Left forelimb (tissue), 1 donor: Measurements from ENCODE around the gene FMO1.
A peak's percentile ranks its signal among the peaks of the same experiment; 100 is the strongest.
"Not testable (repeated sequence)": the region's sequence is repeated elsewhere in the genome, so short reads cannot be mapped to it uniquely, and the experiment has no call there.

Experiments
- DNase-seq: peaks from one replicate; pipeline ENCODE4 v3.0.0-alpha.2; 2018; ENCODE audit warnings: low spot score

Gene FMO1, protein sequence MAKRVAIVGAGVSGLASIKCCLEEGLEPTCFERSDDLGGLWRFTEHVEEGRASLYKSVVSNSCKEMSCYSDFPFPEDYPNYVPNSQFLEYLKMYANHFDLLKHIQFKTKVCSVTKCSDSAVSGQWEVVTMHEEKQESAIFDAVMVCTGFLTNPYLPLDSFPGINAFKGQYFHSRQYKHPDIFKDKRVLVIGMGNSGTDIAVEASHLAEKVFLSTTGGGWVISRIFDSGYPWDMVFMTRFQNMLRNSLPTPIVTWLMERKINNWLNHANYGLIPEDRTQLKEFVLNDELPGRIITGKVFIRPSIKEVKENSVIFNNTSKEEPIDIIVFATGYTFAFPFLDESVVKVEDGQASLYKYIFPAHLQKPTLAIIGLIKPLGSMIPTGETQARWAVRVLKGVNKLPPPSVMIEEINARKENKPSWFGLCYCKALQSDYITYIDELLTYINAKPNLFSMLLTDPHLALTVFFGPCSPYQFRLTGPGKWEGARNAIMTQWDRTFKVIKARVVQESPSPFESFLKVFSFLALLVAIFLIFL

DNA sequence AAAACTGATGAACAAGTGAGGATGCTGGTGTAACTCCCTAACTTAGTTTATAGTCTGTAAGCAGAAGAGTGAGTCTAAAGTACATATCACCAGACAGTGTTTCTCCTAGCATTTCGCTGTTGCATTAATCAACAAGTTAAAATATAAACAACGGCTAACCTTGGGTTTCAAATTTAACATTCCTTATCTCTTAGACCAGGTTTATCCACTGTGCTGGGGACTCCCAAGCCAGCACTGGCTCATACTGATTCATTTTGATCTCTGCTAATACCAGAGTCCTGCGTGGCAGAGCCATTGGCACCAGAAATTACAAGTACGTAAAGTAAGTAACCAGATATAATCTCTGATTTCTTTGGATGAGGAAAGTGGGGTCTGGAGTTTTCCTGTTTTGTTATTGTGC lies at the start of gene FMO1:
Gene FMO1, plus strand, starts transcription at position 193 of the 400 bp plus-strand sequence. CDS start 9,594 bp downstream, outside the sequence.
- no peak for DNase-seq

DNA sequence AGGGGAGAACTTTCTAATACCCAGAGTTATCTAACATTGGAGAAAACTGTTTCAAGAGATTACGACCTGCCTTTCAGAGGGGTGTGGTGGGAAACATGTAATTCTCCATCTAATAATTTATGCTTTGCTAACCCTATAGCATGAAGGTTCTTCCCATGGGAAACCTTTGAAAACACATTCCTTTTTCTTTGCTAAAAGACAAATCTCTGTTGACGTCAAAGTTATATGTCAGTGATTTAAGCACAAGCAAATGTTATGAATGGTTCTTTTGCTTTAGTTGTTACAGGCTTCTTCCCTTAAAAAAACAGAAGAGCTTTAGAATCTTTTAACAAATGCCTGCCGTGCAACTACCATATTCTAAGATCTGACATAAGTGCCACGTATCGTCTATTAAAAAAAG lies 44.0 kb upstream of the FMO1 start:
- DNase-seq, result no peak

DNA sequence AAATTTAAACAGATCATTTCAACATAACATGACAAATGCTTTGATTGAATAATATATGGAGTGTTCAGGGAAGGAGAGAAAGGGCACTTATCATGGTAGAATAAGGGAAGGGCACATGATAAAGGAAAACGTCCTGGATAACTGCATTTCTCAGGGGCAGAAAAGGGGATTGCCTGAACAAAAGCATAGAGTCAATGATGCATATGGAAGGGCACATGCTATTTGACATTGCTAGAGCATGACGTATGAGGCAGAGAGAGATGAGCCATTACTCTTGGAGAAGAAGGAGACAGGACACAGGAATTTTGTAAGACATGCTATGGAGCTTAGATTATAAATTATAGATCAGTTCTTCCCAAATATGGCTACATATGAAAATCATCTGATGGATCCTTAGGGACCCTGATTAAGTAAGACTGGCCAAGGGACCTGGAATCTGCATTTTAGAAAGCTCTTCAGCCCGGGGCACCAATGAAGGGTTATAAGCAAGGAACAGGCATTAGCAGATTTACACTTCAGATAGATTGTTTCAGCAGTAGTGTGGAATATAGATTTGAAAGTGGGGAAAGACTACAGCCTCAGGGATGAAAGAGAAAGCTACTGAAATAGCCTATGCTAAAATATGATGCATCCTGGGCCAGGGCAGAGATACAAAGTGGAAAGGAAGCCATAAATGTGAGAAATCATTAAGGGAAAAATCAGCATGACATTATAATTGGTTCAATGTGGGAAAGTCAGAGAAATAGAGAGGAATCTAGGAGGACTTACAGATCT lies 41.9 kb upstream of the FMO1 start:
- DNase-seq, result no peak

DNA sequence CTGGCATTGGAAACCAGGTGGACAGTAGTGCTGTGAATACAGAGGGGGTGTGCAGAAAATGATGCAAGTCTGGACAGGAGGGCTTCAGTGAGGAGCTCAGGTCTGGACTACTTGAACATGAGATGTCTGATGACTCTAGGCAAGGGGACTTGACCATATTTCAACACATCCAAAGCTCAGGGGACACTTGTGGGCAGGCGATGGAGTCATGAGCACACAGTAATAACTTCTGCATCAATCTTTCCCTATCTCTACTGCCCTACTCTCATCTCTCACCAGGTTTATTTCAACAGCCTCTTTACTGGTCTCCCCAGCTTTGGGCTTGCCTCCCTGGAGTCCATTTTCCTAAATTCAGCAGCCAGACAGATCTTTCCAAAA lies 41.3 kb upstream of the FMO1 start:
- no peak for DNase-seq

DNA sequence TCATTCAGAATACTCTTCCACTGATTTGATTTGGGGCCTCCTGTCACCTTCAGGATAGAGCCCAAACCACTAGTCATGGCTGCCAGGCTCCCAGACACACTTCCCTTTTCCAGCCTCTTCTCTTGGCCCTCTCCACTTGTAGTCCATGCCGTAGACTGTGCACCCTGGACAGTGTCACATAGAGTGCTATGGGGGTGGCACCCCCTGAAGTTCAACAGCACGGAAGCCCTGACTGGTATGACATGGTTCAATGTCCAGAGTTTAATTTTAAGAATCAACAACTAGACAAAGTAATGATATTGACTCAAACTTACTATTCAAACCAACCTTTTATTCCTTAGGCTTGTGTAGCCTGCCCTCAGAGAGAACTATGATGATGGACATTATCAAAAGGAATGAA lies 40.9 kb upstream of the FMO1 start:
- no peak for DNase-seq

DNA sequence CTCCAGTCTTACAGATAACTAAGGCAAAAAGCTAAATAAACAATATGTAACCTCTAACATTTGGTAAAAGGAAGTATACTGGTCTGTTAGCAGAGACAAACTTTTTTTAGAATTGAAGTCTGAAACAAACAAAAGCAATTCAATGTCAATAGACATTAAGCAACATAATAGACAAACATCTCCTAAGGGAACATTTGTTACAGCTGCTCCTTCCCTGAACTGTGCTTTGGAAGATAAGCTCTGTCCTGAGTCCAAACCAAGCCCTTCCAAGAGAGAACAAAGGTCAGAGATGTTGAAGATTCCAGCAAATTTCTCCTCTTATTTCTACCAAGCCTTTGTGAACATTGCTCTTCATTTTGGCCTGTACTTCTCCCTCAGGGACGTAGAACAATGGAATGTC lies 37.9 kb upstream of the FMO1 start:
- no peak for DNase-seq

DNA sequence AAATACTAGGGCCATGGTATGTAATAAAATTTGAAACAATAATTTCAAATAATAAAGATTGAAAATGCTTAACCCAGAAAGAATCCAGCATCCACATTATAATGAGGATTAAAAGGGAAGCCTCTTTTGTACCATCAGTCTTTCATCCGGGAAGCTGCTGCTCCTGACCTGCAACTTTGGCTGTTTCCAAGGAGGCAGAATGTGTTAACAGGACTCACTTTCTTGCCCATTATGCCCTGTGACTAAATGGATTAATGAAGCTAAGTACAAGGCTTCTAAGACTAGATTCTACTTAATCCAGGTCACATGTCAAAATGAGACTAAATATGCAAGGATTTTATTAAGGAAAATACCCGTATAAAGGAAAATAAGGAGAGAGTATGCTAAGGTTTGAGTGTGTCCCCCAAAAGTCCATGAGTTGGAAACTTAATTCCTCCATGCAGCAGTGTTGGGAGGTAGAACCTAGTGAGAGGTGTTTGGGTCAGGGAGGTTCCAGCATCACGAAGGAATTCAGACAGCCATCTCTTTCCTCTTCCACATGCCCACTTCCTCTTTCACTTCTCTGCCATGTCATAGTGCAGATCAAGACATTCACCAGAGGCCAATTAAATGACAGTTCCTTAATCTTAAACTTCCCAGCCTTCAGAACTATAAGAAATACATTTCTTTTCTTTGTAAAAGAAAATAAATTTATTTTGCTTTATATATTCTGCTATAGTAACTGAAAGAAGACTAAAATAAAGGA lies 35.5 kb upstream of the FMO1 start:
- DNase-seq, result no peak

DNA sequence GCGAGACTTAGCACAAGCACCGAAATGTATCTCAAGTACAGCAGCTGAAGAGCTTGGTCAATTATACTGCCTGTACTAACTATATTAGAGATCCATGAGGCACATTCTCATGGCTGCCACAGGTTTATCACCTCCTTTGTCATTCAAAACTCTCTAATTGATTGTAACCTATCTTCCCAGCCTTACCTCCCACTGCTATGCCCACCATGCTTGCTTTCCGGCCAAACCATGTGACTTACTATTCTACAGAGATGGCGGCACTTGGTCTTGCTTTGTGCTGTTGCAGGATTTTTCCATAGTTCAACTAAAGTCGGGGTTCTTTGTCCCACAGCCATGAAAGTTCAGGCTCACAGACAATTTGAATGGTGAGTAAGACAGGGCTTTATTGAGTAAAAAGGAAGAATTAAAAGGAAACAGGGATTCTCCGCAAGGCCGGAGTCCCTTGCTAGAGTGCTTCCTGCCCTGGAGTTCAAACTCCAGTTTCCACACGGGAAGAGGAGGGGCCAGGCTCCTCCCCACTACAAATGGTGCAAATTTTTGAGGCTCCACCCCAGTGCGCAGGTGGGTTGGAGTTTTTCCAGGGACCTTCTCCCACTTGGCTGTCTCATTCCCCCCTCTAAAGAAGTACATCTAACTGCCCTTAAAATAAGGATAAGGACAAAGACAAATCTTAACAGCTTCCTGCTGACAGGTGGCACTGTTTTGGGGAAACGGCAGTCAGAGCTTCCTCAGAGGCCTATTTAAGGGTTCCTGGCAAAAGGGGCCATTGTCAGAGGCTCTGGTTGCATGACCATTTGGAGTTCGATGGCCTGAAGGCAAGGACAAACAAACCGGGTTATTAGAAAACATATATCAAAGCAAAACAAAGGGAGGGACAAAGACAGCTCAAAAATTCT lies 34.5 kb upstream of the FMO1 start:
- no peak for DNase-seq

DNA sequence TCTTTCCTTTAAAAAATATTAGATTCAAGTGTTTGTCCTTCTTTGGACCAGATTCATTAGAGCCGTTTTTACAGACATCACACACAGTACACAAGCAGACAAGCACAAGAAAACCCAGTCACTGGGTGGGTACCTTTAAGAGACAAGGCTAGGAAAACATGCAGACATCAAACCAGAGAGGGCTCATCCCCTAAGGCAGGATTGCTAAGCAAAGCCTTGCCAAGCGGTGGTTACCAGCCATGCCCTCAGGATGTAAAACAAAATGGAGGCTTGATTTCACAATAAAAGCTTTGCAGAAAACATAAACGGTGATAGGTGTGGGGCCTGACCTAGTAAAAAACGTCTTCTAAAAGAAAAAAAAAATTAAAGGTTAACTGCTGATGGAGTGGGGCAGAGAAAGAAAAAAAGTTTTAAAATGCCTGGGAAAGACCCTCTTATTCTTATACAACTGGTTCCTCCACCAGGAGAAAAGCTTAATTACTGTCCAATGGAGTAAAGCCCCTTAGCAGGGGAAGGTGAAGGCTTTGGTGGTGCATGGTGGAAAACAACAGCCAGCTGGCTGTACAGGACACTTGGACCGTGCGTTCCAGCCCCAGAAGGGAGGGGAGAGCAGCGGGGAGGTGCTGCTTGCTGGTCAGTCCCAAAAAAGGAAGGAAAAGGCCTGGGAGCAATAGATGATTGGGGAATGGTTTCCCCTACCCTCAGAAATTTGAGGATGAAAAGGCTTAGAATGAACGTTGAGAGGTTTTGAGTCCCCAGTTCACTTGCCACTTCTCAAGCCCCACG lies 30.4 kb upstream of the FMO1 start:
- no peak for DNase-seq

DNA sequence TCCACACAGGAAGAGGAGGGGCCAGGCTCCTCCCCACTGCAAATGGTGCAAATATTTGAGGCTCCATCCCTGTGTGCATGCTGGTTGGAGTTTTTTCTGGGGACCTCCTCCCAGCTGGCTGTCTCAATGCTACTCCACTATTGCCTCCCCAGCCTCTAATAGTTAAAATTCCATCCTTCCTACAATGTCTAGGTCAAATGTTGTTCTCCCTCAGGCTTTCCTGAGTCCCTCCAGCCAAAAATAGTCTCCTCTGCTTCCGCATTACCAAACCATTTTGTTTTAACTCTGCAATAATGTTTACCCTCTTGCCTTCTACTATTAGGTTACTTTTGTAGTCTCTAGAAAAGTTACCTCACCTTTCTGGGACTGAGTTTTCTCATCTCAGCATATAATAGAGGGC lies 29.6 kb upstream of the FMO1 start:
- no peak for DNase-seq

DNA sequence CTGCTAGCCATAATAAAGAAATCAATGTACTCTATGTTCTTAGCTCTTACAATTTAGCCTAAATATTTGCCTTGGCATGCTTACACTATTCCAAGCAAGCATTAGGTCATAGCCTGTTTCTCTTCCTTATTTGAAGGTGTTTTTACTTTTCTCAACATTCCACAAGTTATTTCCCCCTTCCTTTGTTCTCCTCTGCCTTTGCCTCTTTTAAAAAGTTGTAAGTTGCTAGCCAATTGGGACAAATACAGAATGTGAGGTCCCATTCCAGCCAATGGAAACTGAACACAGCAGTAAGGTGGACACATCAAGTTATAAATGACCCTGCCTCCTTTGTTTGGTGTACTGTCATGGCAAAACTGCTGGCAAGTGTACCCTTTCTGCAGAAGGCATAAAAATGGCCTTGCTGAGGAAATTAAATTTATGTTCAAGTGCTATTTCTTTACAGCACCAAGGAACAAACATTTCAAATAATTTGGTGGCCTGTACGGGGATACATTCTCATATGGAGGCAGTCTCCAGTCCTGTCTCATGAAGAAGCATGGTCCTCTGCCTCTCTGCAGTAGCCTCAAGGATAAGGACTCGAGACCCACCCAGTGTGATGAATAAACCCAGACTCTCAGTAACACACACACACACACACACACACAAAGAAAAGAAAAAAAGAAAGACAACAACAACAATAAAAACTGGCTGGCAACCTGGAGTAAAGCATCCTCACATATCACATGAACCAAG lies 28.8 kb upstream of the FMO1 start:
- DNase-seq, result no peak

DNA sequence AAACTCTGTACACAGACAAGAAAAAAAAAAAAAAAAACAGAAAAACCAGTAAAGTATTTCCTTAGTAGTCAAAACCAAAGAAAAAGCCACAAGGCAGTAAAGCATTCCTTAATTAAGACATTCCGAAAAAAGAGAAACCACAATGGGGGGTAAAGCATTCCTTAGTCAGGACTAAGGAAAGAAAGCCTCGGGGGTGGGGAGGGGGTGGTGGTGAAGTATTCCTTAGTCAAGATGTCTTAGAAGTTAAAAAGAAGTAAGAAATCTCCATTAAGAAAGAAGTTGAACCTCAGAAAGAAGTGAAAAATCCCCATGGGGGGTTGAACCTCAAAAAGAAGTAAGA lies 28.2 kb upstream of the FMO1 start:
- no peak for DNase-seq

DNA sequence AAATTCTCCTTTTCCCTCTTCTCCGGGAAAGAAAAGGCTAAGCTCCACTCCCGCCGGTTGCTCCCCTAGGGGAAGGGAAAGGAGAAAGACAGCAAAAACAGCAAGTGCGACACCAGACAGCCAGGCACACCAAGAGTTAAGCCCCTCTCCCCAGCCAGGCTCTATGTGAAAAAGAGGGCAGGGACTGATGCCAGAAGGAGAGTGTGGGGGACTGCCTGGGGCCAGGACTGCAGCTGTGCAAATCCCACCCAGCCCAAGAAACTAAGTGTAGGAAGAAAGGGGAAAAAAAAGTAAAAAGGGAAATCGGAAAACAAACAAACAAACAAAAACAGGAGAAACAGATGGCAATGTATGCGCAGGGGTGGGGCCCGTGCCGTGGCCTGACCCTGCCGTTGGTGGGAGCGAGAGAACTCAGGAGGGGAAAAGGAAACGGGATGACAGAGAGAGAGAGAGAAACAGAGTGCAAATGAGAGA lies 27.7 kb upstream of the FMO1 start:
- DNase-seq, result peak; percentile 84

DNA sequence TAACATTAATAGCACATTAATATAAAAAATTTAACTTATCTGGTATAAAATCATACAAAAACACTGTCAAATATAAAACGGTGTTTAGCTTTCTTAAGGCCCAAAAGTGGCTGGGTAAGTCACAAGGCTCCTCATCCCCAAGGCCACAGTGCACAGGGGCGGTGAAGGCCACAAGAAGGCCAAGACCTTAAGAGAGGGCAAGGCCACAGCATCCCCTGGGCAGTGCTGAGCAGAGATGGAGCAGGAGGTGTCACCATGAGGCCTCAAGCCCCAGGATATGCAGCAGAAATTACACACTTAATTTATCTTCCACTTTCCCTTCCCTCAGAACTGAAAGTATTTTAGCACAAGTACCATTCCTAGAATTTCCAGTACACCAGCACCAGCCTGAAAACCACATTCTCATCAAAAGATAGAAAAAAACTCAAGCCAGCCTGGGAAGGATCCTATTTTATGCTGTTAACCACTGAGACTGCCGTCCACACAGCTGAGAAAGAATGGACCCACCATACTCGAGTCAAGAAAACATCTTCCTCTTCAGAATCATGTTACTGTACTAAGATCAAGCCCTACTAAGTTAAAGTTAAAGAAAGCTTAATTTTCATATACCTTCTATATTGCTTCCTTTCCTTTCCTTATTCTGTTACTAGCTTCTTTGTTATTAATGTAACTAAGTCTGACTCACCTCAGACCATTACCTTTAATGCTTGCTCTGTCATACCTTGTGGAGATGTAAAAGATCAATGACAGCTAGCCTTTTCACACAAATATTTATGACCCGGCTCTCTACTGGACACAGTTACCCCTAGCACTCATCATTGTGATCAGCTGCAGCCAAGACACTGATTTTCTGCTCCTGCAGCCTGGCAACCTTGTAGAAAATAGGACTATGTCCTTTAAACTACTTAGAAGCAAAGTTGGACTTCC lies 26.4 kb upstream of the FMO1 start:
- no peak for DNase-seq

DNA sequence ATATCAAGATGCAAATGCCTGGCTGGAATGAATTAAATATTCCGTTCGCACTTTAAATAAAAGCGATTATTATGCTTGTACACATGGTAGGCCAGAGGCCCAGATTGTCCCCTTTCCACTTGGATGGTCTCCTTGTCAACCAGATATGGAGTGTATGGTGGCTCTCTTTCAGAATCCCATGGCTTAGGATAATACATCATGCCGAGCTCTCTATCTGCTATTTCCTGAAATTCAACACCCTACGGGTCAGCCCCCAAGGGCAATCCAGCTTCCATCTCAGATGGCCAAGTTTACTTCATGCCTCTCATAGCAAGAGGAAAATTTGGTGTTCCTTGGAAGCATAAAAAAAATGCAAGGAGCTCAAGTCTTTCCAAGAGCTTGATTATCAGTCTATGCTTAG lies 25.4 kb upstream of the FMO1 start:
- DNase-seq, result no peak

DNA sequence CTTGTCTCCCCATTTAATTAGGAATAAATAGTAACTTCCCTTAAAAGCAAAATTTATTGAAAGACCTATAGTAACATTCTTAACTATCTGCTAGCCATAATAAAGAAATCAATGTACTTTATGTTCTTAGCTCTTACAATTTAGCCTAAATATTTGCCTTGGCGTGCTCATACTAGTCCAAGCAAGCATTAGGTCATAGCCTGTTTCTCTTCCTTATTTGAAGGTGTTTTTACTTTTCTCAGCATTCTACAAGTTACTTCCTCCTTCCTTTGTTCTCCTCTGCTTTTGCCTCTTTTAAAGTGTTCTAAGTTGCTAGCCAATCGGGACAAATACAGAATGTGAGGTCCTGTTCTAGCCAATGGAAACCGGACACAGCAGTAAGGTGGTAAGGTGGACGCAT lies 24.0 kb upstream of the FMO1 start:
- not testable (repeated sequence) for DNase-seq

DNA sequence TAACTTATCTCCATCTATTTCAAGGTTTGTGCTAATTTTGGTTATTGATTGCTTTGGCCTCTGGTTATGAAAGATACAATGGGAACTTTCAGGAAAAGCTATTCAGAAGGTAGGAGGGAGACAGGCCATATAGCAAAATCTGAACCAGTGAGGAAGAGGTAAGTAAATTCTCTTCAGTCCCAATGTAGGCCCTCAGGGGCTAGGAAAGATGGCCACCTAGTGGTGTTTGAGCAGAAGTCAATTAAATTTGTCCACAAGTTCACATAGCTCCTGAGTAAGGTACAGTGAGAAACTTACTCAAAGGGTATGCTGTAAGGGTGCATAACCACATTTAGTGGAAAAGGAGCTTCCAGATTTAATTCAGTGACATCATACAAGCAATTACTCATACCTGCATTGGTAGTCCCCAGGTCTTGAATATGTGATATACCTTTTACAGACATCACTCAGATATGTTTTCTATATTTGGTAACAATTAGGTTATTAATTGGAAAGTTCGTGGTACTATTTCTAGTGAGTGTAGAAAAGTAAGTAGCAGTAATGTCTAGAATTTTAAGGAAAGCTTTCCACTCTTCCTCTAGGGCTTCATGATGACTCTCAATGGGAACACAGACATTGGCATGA lies 21.4 kb upstream of the FMO1 start:
- no peak for DNase-seq

DNA sequence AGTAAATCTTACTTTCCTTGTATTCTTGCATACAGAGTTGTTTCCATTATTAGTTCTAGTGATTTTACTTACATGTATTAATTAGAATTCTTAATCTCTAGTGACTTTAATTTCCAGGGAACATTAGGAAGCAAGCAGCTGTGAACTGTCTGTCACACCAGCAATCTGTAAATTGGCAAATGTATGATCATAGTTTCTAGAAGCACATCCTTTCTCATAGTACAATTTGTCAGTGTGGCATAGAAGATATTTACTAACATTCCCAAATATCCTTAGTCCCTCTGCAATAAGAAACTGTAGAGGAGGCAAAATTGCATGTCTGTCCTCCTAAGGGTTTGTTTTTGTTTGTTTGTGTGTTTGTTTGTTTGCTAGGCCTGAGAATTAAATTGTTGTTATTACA lies 17.0 kb upstream of the FMO1 start:
- DNase-seq, result no peak
